Activated naive CD4-positive, alpha-beta T cell treated with anti-CD3 and anti-CD28 coated beads for 36 hours (primary cell): Measurements from ENCODE around the gene SCOC. TPM values are rescaled to one million over a fixed set of nuclear protein-coding genes. Genes with fewer than 3 reads are reported as not detected.
A peak's percentile ranks its signal among the peaks of the same experiment; 100 is the strongest.
"Not testable (repeated sequence)": the region's sequence is repeated elsewhere in the genome, so short reads cannot be mapped to it uniquely, and the experiment has no call there.

Experiments
- CTCF ChIA-PET: fragments of 350-600 bp; sonication (Branson Sonifier 250); formaldehyde crosslinking; loops from one replicate; lab custom pipeline; 2021; ENCODE audit warnings: antibody characterized with exemption; lab: Charles Lee
- DNase-seq: peaks from one replicate; pipeline ENCODE4 v3.0.0-alpha.2; 2020
- H3K27ac Mint-ChIP-seq: one replicate; pipeline ENCODE4 v1.8.0; 2021; ENCODE audit warnings: mild to moderate bottlenecking, mixed read lengths
- H3K27me3 Mint-ChIP-seq: one replicate; pipeline ENCODE4 v1.8.0; 2021; ENCODE audit warnings: low read depth, mixed read lengths
- H3K36me3 Mint-ChIP-seq: one replicate; pipeline ENCODE4 v1.8.0; 2021; ENCODE audit warnings: low read depth, mixed read lengths
- H3K4me1 Mint-ChIP-seq: one replicate; pipeline ENCODE4 v1.8.0; 2021; ENCODE audit warnings: low read depth, mixed read lengths
- H3K4me3 Mint-ChIP-seq: one replicate; pipeline ENCODE4 v1.8.0; 2021; ENCODE audit warnings: mild to moderate bottlenecking, moderate library complexity, mixed read lengths
- H3K9me3 Mint-ChIP-seq: one replicate; pipeline ENCODE4 v1.8.0; 2021; ENCODE audit warnings: mixed read lengths
- intact Hi-C: fragments of 100-400 bp; cut with micrococcal nuclease; formaldehyde crosslinking; loops from one replicate; pipeline ENCODE4 v1.15.1; 2023
- total RNA-seq, 2 experiments: library from RNA; stranded (reverse); gene quantifications; one replicate each; pipeline ENCODE4 v1.2.3, GENCODE V29; 2021

SCOC gene
- total RNA-seq, 2 experiments from 2014 or later = 44.7 to 49.4 TPM

DNA sequence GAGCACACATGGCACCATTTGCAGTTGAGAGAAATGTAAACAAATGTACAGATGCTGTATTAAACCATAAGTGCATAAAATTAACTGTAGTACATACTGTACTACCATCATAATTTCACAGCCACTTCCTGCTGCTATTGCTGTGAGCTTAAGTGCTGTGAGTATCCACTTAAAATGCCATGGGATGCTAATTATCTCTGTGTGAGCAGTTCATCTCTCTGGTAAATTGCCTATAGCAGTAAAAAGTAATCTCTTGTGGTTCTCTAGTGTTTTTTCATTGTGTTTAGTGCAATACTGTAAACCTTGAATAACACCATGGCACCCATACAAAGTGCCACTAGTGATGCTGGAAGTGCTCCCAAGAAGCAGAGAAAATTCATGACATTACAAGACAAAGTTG, 9.9 kb upstream of the SCOC start:
- no peaks in the 10 kb centered on the region for H3K27me3 Mint-ChIP-seq
- no peak overlapping the region for H3K4me3 Mint-ChIP-seq
- CTCF ChIA-PET = interaction anchor here (0.6 to 2.0 kb wide), 6 partner anchors 10 to 342 kb away, joined by 3 to 5 read pairs (median 3); partner anchors contain the start of gene SCOC
- H3K4me1 Mint-ChIP-seq = no peaks in the 10 kb centered on the region
- intact Hi-C loops = no loop called here
- no peaks in the 10 kb centered on the region for H3K36me3 Mint-ChIP-seq
- no peaks in the 10 kb centered on the region for H3K9me3 Mint-ChIP-seq
- no peak for DNase-seq
- H3K27ac Mint-ChIP-seq = no peak overlapping the region

- CTCF ChIA-PET = interaction anchor here (2.8 kb wide), 1 partner anchor 8 kb away, joined by 25 read pairs; no protein-coding TSS in a partner anchor
- H3K4me1 Mint-ChIP-seq = peaks cover 7% of the 10 kb centered on the region
- no peaks in the 10 kb centered on the region for H3K27me3 Mint-ChIP-seq
- intact Hi-C loops = no loop called here
- no peaks in the 10 kb centered on the region for H3K36me3 Mint-ChIP-seq
- H3K27ac Mint-ChIP-seq = no peak overlapping the region
- no peaks in the 10 kb centered on the region for H3K9me3 Mint-ChIP-seq
- DNase-seq = no peak
- H3K4me3 Mint-ChIP-seq = no peak overlapping the region
These were observed 5.7 kb upstream of the SCOC start for GRCh38 chr4:140367738-140368137.

DNA sequence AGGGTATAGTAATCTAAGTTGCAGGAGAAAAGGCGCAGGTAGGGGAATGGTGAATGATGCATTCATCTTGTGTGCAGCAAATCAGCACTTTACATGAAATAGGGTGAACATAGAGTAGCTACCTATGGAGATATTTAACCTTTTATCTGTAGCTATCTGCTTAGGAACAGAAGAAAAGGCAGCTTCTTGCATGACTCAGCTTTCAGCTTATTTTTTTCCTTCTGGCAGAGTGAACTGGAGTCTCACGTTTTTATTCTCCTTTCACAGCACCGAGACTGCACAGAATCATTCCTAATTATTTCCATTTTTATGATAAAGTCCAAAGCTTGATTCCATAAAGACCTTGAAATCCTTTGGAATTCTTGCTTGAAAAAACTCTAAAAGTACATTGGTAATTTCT, 4.8 kb upstream of the SCOC start:
- no peak overlapping the region for H3K27ac Mint-ChIP-seq
- H3K4me3 Mint-ChIP-seq = no peak overlapping the region
- no peaks in the 10 kb centered on the region for H3K36me3 Mint-ChIP-seq
- CTCF ChIA-PET = interaction anchor here (1.1 to 2.8 kb wide), 2 partner anchors 9 to 241 kb away, joined by 3 to 25 read pairs; no protein-coding TSS in a partner anchor
- peaks cover 7% of the 10 kb centered on the region for H3K4me1 Mint-ChIP-seq
- H3K9me3 Mint-ChIP-seq = no peaks in the 10 kb centered on the region
- H3K27me3 Mint-ChIP-seq = no peaks in the 10 kb centered on the region
- DNase-seq = no peak
- intact Hi-C loops = no loop called here

GRCh38 chr4:140372751-140373327, 607 bp upstream of the SCOC start:
- CTCF ChIA-PET = interaction anchor here (0.6 to 3.3 kb wide), 6 partner anchors 8 to 721 kb away, joined by 3 to 41 read pairs (median 4); no protein-coding TSS in a partner anchor
- Mint-ChIP-seq H3K36me3 (no peaks in the 10 kb centered on the region), H3K4me3 (no peak overlapping the region), H3K27me3 (no peaks in the 10 kb centered on the region), H3K27ac (no peak overlapping the region), H3K9me3 (no peaks in the 10 kb centered on the region), H3K4me1 (peaks cover 33% of the 10 kb centered on the region)
- intact Hi-C loops = loop anchor here (1.0 to 10.0 kb wide), 11 partner anchors 54 to 1361 kb away; partner anchors contain the start of genes CLGN, ELF2, ELMOD2 and RAB33B
- peak; percentile 49 for DNase-seq

DNA sequence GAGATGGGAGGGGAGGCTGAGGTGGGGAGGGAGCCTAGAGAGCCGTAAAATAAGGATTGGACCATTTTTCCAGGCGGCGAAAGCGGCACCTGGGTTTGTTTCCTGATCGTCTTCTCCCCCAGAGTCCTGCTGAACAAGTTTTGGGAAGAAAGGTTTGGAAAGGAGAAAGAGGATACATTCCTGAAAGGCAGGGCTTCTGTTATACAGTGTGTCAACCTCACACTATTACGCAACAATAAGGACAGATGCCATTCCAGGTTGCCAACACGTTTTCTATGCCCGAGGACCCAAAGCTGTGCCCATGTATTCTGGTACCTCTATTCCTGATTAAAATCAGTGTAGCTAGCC, 658 bp downstream of the SCOC start:
- Mint-ChIP-seq H3K4me3 (no peak overlapping the region), H3K27ac (peak overlapping the region; percentile 69), H3K4me1 (peaks cover 33% of the 10 kb centered on the region), H3K27me3 (no peaks in the 10 kb centered on the region), H3K36me3 (no peaks in the 10 kb centered on the region), H3K9me3 (no peaks in the 10 kb centered on the region)
- no peak for DNase-seq
- intact Hi-C loops = loop anchor here (5.0 to 10.0 kb wide), 4 partner anchors 761 to 1362 kb away; partner anchors contain the start of genes ELF2, RAB33B and RNF150
- CTCF ChIA-PET = interaction anchor here (0.6 to 3.3 kb wide), 5 partner anchors 8 to 150 kb away, joined by 3 to 41 read pairs (median 4); partner anchors contain the start of gene ELMOD2

GRCh38 chr4:140382732-140383131, 9.3 kb downstream of the SCOC start:
- H3K27ac Mint-ChIP-seq = no peak overlapping the region
- CTCF ChIA-PET = interaction anchor here (0.5 to 1.8 kb wide), 3 partner anchors 9 to 152 kb away, joined by 3 to 5 read pairs (median 3); partner anchors contain the start of gene SCOC
- DNase-seq = no peak
- H3K27me3 Mint-ChIP-seq = no peaks in the 10 kb centered on the region
- peaks cover 3% of the 10 kb centered on the region for H3K36me3 Mint-ChIP-seq
- intact Hi-C loops = no loop called here
- no peak overlapping the region for H3K4me3 Mint-ChIP-seq
- H3K4me1 Mint-ChIP-seq = no peaks in the 10 kb centered on the region
- H3K9me3 Mint-ChIP-seq = no peaks in the 10 kb centered on the region

- Mint-ChIP-seq H3K36me3 (no peaks in the 10 kb centered on the region), H3K27ac (no peak overlapping the region), H3K9me3 (no peaks in the 10 kb centered on the region), H3K4me3 (no peak overlapping the region), H3K4me1 (no peaks in the 10 kb centered on the region), H3K27me3 (no peaks in the 10 kb centered on the region)
- CTCF ChIA-PET = interaction anchor here (1.4 kb wide), 1 partner anchor 28 kb away, joined by 3 read pairs; no protein-coding TSS in a partner anchor
- intact Hi-C loops = no loop called here
- no peak for DNase-seq
These were observed 14.6 kb downstream of the SCOC start for GRCh38 chr4:140388015-140388414.

- Mint-ChIP-seq H3K4me1 (no peaks in the 10 kb centered on the region), H3K4me3 (no peak overlapping the region), H3K27ac (no peak overlapping the region), H3K9me3 (no peaks in the 10 kb centered on the region), H3K27me3 (no peaks in the 10 kb centered on the region), H3K36me3 (no peaks in the 10 kb centered on the region)
- intact Hi-C loops = no loop called here
- CTCF ChIA-PET = no interaction called here
- no peak for DNase-seq
These were observed 22.2 kb downstream of the SCOC start for GRCh38 chr4:140395668-140396067.

DNA sequence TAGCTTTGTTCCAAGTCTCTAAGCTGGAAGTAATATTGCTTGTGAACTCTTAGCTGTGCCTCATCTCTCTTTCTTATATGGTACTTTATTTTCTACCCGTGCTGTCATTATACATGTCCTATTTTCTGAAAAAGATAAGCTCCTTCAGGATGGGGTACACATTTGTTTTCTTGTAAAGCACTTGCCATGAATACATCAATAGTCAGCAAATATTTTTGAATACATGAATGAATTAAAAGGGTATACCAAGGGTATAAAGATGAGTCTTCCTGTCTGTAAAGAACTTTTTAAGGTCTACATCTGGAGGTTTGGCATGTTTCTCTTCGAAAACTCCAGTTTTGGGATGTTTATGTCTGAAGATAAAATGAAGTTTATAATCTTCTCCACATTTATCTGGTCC, 26.7 kb downstream of the SCOC start:
- H3K36me3 Mint-ChIP-seq = no peaks in the 10 kb centered on the region
- H3K27ac Mint-ChIP-seq = no peak overlapping the region
- peaks cover 2% of the 10 kb centered on the region for H3K27me3 Mint-ChIP-seq
- intact Hi-C loops = no loop called here
- H3K9me3 Mint-ChIP-seq = no peaks in the 10 kb centered on the region
- H3K4me3 Mint-ChIP-seq = no peak overlapping the region
- DNase-seq = no peak
- CTCF ChIA-PET = interaction anchor here (0.8 kb wide), 1 partner anchor 27 kb away, joined by 3 read pairs; the partner anchor contains the start of gene CLGN
- H3K4me1 Mint-ChIP-seq = no peaks in the 10 kb centered on the region

DNA sequence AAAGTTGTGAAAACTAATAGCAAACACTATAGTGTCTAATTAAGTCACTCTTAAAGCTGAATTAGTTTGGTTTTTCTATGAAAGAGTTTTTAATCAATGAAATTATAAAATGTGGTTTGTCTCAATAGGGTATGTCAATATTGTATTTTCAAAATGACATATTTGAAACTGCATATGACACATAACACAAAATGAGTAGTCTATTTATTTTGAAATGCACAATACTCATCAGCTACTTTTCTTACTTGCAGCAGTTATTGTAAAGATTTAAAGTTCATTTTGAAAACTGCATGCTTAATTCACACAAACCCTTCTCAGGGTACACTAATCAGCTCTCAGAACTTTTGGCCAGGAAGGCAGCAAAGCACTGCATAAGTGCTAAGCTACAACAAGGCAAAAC, 32.8 kb downstream of the SCOC start:
- intact Hi-C loops = no loop called here
- Mint-ChIP-seq H3K4me1 (no peaks in the 10 kb centered on the region), H3K27ac (no peak overlapping the region), H3K36me3 (no peaks in the 10 kb centered on the region), H3K4me3 (no peak overlapping the region), H3K9me3 (no peaks in the 10 kb centered on the region), H3K27me3 (peaks cover 2% of the 10 kb centered on the region)
- CTCF ChIA-PET = interaction anchor here (0.9 kb wide), 1 partner anchor 46 kb away, joined by 3 read pairs; no protein-coding TSS in a partner anchor
- DNase-seq = no peak

DNA sequence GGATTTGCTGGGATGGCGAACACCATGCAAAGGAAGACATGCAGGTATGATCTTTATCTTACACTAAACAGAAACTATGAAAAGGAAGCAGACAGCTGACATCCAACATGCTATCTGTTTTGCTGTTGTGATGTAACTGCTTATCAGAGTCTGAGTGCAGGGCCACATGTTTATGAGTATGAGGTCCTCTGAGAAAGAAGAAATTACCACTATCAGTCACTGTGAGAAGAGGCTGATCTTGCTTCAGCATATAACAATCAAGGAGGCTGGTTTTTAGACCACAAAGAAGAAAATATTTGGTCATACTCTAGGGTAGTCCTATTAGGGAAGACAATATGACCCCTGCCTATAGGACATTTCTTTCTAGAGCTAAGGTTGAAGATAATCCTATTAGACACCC, 35.5 kb downstream of the SCOC start:
- Mint-ChIP-seq H3K4me1 (no peaks in the 10 kb centered on the region), H3K36me3 (no peaks in the 10 kb centered on the region), H3K27me3 (peaks cover 2% of the 10 kb centered on the region), H3K4me3 (no peak overlapping the region), H3K27ac (no peak overlapping the region), H3K9me3 (no peaks in the 10 kb centered on the region)
- intact Hi-C loops = no loop called here
- DNase-seq = no peak
- CTCF ChIA-PET = interaction anchor here (0.9 kb wide), 1 partner anchor 49 kb away, joined by 3 read pairs; no protein-coding TSS in a partner anchor

- intact Hi-C loops, H3K9me3 Mint-ChIP-seq, DNase-seq, H3K4me3 Mint-ChIP-seq, H3K27ac Mint-ChIP-seq, H3K4me1 Mint-ChIP-seq, H3K36me3 Mint-ChIP-seq, H3K27me3 Mint-ChIP-seq: not testable (repeated sequence)
- CTCF ChIA-PET = interaction anchor here (1.0 kb wide), 1 partner anchor 12 kb away, joined by 3 read pairs; no protein-coding TSS in a partner anchor
These were observed 39.9 kb downstream of the SCOC start for GRCh38 chr4:140413130-140413969.
